Coronary artery (tissue), 2 donors: ENCODE measurements around the gene DDI1.

ENCODE experiments used
- DNase-seq: peaks from one replicate; pipeline ENCODE4 v3.0.0-alpha.2; 2017; ENCODE audit warnings: low spot score
- H3K27ac ChIP-seq, 2 donors: fragments of 200-600 bp; sonication (generic); one replicate each; pipeline ENCODE4 v1.5.1; 2016 to 2019
- H3K4me3 ChIP-seq: fragments of 200-600 bp; sonication (generic); 2 replicates; pipeline ENCODE4 v1.5.1; 2016; ENCODE audit warnings: mild to moderate bottlenecking, moderate library complexity
- TF ChIP-seq, protein P1 (sequence below): fragments of 200-600 bp; sonication (generic); IDR thresholded peaks from one replicate; pipeline ENCODE4 v1.5.1; 2019; ENCODE audit warnings: antibody characterized with exemption

Gene DDI1

DNA sequence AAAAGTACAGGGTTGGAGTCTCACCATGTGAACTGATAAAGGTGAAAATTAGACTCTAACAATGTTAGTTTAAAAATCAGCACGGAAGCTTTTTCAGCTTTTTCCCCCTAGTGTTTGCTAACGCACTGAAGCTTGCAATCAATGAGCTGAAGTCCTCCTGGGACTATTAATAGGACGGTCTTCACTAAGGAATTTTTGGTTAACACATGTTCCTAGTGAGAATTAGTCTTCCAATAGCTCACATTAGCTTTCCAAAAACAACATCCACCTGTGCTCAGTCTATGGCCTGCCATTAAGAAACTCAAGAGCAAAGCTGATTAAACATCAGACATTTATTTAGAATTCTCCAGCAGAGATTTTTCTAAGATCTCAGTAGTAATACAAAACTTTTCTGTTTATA is 26.7 kb upstream of the DDI1 start:
- Histone ChIP-seq H3K4me3 (no peak overlapping the region), H3K27ac (no peak overlapping the region)
- no peak for DNase-seq
- TF ChIP-seq, protein P1, sequence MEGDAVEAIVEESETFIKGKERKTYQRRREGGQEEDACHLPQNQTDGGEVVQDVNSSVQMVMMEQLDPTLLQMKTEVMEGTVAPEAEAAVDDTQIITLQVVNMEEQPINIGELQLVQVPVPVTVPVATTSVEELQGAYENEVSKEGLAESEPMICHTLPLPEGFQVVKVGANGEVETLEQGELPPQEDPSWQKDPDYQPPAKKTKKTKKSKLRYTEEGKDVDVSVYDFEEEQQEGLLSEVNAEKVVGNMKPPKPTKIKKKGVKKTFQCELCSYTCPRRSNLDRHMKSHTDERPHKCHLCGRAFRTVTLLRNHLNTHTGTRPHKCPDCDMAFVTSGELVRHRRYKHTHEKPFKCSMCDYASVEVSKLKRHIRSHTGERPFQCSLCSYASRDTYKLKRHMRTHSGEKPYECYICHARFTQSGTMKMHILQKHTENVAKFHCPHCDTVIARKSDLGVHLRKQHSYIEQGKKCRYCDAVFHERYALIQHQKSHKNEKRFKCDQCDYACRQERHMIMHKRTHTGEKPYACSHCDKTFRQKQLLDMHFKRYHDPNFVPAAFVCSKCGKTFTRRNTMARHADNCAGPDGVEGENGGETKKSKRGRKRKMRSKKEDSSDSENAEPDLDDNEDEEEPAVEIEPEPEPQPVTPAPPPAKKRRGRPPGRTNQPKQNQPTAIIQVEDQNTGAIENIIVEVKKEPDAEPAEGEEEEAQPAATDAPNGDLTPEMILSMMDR, result no peak

DNA sequence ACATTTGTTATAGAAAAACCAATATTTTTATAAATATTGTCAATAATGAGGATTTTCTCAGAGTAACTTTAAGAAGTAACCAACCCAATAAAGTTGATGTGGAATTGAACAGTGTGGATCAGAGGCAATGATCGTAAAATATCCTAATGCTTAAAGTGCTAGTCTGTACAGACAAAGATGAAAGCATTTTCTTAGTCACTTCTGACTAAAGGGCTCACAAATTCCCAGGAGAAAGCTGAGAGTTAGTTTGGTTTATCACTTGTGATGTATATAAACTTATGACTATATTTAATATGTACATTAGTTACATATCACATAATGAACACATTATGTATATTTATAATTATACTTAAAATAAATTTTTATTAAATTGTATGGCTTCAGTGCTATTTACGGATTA is 25.4 kb upstream of the DDI1 start:
- TF ChIP-seq, protein P1, result no peak
- no peak for DNase-seq
- H3K27ac ChIP-seq, result no peak overlapping the region
- no peak overlapping the region for H3K4me3 ChIP-seq

DNA sequence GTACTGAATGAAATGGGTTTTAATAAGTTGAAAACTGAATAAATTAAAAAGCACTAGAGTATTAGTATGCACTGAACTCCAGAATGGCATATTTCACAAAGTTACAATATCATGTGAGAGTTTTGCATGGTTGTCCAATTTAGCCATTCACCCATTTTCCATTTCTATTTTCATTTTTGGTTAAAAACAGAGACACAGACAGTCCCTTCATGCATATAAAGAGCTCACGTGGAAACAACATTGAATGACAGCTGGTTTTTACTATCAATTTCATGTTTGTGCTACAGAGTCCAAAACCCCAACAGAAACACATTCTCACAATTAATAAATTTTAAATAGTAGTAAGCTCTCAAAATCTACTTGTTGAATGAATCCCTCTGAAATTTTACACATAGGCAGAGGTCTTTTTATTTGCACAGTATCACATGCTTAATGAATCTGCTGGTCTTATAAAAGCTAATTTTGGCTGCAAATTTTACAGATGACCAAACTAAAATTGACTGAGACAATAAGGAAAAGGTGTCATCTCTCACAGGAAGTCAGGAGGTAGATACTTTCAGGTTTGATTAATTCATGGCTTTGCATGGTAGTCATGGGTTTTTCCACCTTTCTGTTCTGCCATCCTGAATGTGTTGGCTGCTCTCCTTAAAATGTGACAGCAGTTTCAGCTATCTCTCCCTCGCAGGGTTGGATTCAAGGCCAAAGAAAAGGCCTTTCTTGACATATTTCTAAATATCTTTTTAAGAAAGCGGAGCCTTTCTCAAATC is 20.6 kb upstream of the DDI1 start:
- TF ChIP-seq, protein P1, result no peak
- Histone ChIP-seq H3K27ac (no peak overlapping the region), H3K4me3 (no peak overlapping the region)
- DNase-seq, result no peak

DNA sequence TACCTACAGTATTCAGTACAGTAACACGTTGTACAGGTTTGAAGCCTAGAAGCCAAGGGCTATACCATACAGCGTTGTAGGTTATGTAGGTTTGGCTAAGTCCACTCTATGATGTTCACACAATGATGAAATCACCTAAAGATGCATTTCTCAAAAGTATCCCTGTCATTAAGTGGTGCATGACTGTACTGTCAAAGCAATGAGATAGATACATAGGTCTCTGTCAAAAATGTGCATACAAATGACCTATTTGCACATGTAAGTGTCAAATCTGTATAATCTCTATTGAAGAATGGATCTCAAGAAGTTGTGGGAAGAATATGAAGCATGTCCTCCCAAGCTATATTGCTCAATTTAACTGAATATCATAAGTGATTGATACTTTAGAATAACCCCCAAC is 11.9 kb upstream of the DDI1 start:
- H3K27ac ChIP-seq, result no peak overlapping the region
- TF ChIP-seq, protein P1, result no peak
- H3K4me3 ChIP-seq, result no peak overlapping the region
- no peak for DNase-seq

DNA sequence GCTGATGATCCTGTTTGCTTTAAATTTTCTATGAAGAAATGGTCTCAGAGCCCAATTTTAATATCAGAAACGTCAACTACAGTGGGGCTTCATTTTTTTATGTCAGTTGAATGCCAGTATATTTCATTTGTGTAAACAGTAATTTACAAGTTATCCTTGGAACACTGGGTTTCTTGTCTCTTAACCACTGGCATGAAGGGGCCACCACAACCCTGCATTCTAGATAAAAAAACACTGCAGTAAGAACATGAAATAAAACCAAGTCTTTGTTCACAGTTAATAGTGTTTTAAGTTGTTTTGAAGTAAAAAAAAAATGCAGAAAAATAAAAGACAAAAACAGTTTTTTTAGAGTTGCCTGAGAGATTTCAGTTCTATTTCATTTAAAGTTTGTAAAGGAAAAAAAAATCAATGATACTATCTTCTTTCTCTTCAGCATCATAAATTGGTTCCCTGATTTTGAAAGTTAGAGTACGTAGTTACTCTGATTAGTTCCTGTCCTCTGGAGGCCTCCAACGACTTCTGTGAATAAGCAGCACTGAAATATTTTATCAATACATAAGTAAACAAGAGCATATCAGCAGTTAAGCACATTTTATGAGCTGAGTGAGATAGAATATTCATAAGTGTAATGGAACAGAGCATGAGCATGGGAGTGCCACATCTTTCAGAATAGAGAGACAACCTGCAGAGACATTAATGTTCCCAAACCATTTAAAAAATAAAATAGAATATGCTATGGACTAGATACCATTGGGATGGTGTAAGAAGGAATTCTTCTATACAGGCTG is 7.8 kb upstream of the DDI1 start:
- TF ChIP-seq, protein P1, result no peak
- H3K27ac ChIP-seq, result no peak overlapping the region
- no peak overlapping the region for H3K4me3 ChIP-seq
- DNase-seq, result no peak

DNA sequence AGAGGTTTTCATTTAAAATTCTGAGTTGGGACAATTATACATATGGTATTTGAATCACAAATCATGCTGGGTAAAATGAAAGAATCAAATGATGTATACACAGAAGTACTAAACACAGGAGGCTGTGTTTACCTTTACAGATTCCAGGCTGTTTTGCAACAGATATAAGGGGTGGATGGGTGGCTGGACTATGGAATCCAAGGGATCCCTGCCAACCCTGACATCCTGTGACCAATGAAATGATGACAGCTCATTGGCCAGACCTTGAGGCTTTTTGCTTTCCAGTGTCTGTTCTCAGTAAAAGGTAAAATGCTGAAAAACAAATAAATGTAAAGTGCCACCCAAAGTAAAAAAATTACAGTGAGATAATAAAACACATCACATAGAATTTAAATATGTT is 3.3 kb upstream of the DDI1 start:
- Histone ChIP-seq H3K27ac (peak overlapping the region; percentile 43 to 70), H3K4me3 (peak overlapping the region; percentile 29)
- DNase-seq, result no peak
- TF ChIP-seq, protein P1, result no peak

DNA sequence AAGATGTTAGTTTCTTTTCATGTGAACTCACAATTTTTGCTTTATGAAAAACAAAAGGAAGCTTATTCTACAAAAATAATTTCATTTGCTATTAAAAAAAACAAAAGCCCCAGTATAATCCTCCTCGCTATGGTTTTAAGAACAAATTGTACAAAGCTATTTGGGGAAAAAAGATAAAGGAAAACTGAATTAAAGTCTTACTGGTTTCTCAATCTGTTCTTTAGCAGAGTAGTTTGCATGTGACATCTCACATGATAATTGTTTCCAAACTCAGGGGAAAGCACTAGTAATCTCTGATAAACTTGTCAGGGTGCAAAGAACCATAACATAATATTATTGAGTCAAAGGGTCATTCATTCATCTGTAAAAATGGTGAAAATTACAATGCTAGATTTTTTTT is 2.9 kb upstream of the DDI1 start:
- Histone ChIP-seq H3K27ac (peak overlapping the region; percentile 20 to 43), H3K4me3 (no peak overlapping the region)
- TF ChIP-seq, protein P1, result no peak
- DNase-seq, result no peak
